H9 (cell line): ENCODE results near the gene GGTLC2. TPM values are rescaled to one million over a fixed set of nuclear protein-coding genes. Genes with fewer than 3 reads are reported as not detected.

Source experiments
- DNase-seq: peaks from one replicate; pipeline ENCODE4 v3.0.0-alpha.2; 2017
- H2AFZ ChIP-seq: one replicate; pipeline ENCODE4 v1.6.1; 2013; ENCODE audit warnings: mild to moderate bottlenecking, low read length, control low read depth, moderate library complexity
- H2AK5ac ChIP-seq: 2 replicates; pipeline ENCODE4 v1.6.1; 2013; ENCODE audit warnings: low read length, control low read depth, mixed read lengths; ENCODE audit not compliant: insufficient read length
- H2BK120ac ChIP-seq: one replicate; pipeline ENCODE4 v1.6.1; 2013; ENCODE audit warnings: low read depth, mild to moderate bottlenecking, low read length, control low read depth, inconsistent platforms; ENCODE audit not compliant: poor library complexity, severe bottlenecking
- H2BK12ac ChIP-seq: 2 replicates; pipeline ENCODE4 v1.6.1; 2013; ENCODE audit warnings: low read length, control low read depth, mixed read lengths, low read depth; ENCODE audit not compliant: insufficient read length
- H2BK15ac ChIP-seq: 2 replicates; pipeline ENCODE4 v1.6.1; 2013; ENCODE audit warnings: low read depth, low read length, control low read depth
- H2BK20ac ChIP-seq: one replicate; pipeline ENCODE4 v1.6.1; 2013; ENCODE audit warnings: low read depth, mild to moderate bottlenecking, low read length, control low read depth, inconsistent platforms; ENCODE audit not compliant: poor library complexity, severe bottlenecking
- H2BK5ac ChIP-seq: 2 replicates; pipeline ENCODE4 v1.6.1; 2013; ENCODE audit warnings: low read length, control low read depth, mixed read lengths; ENCODE audit not compliant: insufficient read length
- H3K14ac ChIP-seq: 2 replicates; pipeline ENCODE4 v1.6.1; 2013; ENCODE audit warnings: low read length, control low read depth; ENCODE audit not compliant: insufficient read depth
- H3K18ac ChIP-seq: 2 replicates; pipeline ENCODE4 v1.6.1; 2013; ENCODE audit warnings: low read depth, mild to moderate bottlenecking, mixed read lengths, low read length, control low read depth; ENCODE audit not compliant: insufficient read length
- H3K23ac ChIP-seq: 2 replicates; pipeline ENCODE4 v1.6.1; 2013; ENCODE audit warnings: low read length, control low read depth, mixed read lengths, low read depth; ENCODE audit not compliant: insufficient read length
- H3K23me2 ChIP-seq: 2 replicates; pipeline ENCODE4 v1.6.1; 2013; ENCODE audit warnings: low read depth, mild to moderate bottlenecking, mixed read lengths, low read length, control low read depth; ENCODE audit not compliant: insufficient read length, poor library complexity, severe bottlenecking
- H3K27ac ChIP-seq: 2 replicates; pipeline ENCODE4 v1.5.1; 2013; ENCODE audit warnings: low read length, control low read depth, mixed read lengths, low read depth; ENCODE audit not compliant: insufficient read length
- H3K27me3 ChIP-seq: 2 replicates; pipeline ENCODE4 v1.6.1; 2013; ENCODE audit warnings: low read length, control low read depth, inconsistent platforms; ENCODE audit not compliant: insufficient read depth
- H3K4ac ChIP-seq: 2 replicates; pipeline ENCODE4 v1.6.1; 2013; ENCODE audit warnings: low read depth, mild to moderate bottlenecking, control low read depth, inconsistent platforms, low read length, moderate library complexity
- H3K4me1 ChIP-seq: 2 replicates; pipeline ENCODE4 v1.6.1; 2013; ENCODE audit warnings: low read length, control low read depth, inconsistent platforms; ENCODE audit not compliant: insufficient read depth
- H3K4me2 ChIP-seq: 2 replicates; pipeline ENCODE4 v1.6.1; 2013; ENCODE audit warnings: low read length, control low read depth, mixed read lengths; ENCODE audit not compliant: insufficient read length, insufficient read depth
- H3K56ac ChIP-seq: 2 replicates; pipeline ENCODE4 v1.6.1; 2013; ENCODE audit warnings: low read depth, mild to moderate bottlenecking, mixed read lengths, low read length, control low read depth; ENCODE audit not compliant: insufficient read length
- H3K79me1 ChIP-seq: 2 replicates; pipeline ENCODE4 v1.6.1; 2013; ENCODE audit warnings: low read depth, mild to moderate bottlenecking, moderate library complexity, low read length, control low read depth, inconsistent platforms; ENCODE audit not compliant: insufficient read depth, poor library complexity, severe bottlenecking
- H3K79me2 ChIP-seq: 2 replicates; pipeline ENCODE4 v1.6.1; 2013; ENCODE audit warnings: low read length, control low read depth, inconsistent platforms; ENCODE audit not compliant: insufficient read depth
- H3K9ac ChIP-seq: 2 replicates; pipeline ENCODE4 v1.6.1; 2013; ENCODE audit warnings: low read length, control low read depth, mixed read lengths; ENCODE audit not compliant: insufficient read length; ENCODE audit errors: extremely low read depth
- H3K9me3 ChIP-seq: one replicate; pipeline ENCODE4 v1.6.1; 2013; ENCODE audit warnings: low read depth, low read length, inconsistent platforms; ENCODE audit not compliant: control insufficient read depth
- H3T11ph ChIP-seq: one replicate; pipeline ENCODE4 v1.6.1; 2013; ENCODE audit warnings: mild to moderate bottlenecking, low read length, control low read depth, inconsistent platforms
- H4K20me1 ChIP-seq: one replicate; pipeline ENCODE4 v1.6.1; 2013; ENCODE audit not compliant: control insufficient read depth, insufficient read length, insufficient read depth
- H4K5ac ChIP-seq: 2 replicates; pipeline ENCODE4 v1.6.1; 2013; ENCODE audit warnings: low read depth, mild to moderate bottlenecking, mixed read lengths, low read length, control low read depth; ENCODE audit not compliant: insufficient read length
- H4K8ac ChIP-seq: replicated peaks from 2 replicates; pipeline ENCODE4 v1.6.1; 2013; ENCODE audit warnings: low read length, control low read depth, mixed read lengths, low read depth; ENCODE audit not compliant: insufficient read length
- H4K91ac ChIP-seq: 2 replicates; pipeline ENCODE4 v1.6.1; 2013; ENCODE audit warnings: low read depth, mild to moderate bottlenecking, moderate library complexity, mixed read lengths, low read length, control low read depth; ENCODE audit not compliant: insufficient read length
- H3K27ac Mint-ChIP-seq, 3 experiments: 2 replicates in 2 of 3; 3 replicates in 1 of 3; pipeline ENCODE4 v1.8.0; 2020 to 2021; ENCODE audit warnings: mixed read lengths in 3 of 3, mild to moderate bottlenecking in 1 of 3, moderate library complexity in 1 of 3
- H3K27me3 Mint-ChIP-seq: 2 replicates; pipeline ENCODE4 v1.8.0; 2021; ENCODE audit warnings: low read depth, mild to moderate bottlenecking, moderate library complexity, mixed read lengths
- H3K36me3 Mint-ChIP-seq, 3 experiments: 2 replicates in 2 of 3; 3 replicates in 1 of 3; pipeline ENCODE4 v1.8.0; 2020 to 2021; ENCODE audit warnings: low read depth in 3 of 3, mixed read lengths in 3 of 3; ENCODE audit not compliant: insufficient read depth in 1 of 3
- H3K4me1 Mint-ChIP-seq, 2 experiments: 2 replicates each; pipeline ENCODE4 v1.8.0; 2020; ENCODE audit warnings: mixed read lengths in 2 of 2
- H3K4me3 Mint-ChIP-seq, 2 experiments: 2 replicates in 1 of 2; 3 replicates in 1 of 2; pipeline ENCODE4 v1.8.0; 2020 to 2021; ENCODE audit warnings: mild to moderate bottlenecking in 2 of 2, mixed read lengths in 2 of 2, moderate library complexity in 1 of 2
- H3K9me3 Mint-ChIP-seq, 2 experiments: 2 replicates in 1 of 2; 3 replicates in 1 of 2; pipeline ENCODE4 v1.8.0; 2020; ENCODE audit warnings: mild to moderate bottlenecking in 2 of 2, mixed read lengths in 2 of 2, moderate library complexity in 1 of 2
- WGBS: extraction: QIAGEN DNeasy Blood & Tissue Kit; methylation state at CpG from one replicate; pipeline ENCODE4 v1.1.7; 2013; ENCODE audit warnings: missing lambda C conversion rate, low lambda C conversion rate, mixed read lengths; ENCODE audit not compliant: insufficient read length; ENCODE audit errors: extremely low coverage; 5-methylcytosine and 5-hydroxymethylcytosine counted together
- total RNA-seq: library from RNA; stranded (reverse); gene quantifications from 2 replicates; pipeline ENCODE4 v1.2.1, GENCODE V29; 2021
- TF ChIP-seq, protein P1 (sequence below): fragments of 200-600 bp; sonication (generic); conservative IDR thresholded peaks from 3 replicates; pipeline ENCODE4 v1.8.0; 2021; ENCODE audit warnings: antibody characterized with exemption, mild to moderate bottlenecking

GGTLC2 gene
- total RNA-seq, 1 experiment from 2014 or later: not detected

DNA sequence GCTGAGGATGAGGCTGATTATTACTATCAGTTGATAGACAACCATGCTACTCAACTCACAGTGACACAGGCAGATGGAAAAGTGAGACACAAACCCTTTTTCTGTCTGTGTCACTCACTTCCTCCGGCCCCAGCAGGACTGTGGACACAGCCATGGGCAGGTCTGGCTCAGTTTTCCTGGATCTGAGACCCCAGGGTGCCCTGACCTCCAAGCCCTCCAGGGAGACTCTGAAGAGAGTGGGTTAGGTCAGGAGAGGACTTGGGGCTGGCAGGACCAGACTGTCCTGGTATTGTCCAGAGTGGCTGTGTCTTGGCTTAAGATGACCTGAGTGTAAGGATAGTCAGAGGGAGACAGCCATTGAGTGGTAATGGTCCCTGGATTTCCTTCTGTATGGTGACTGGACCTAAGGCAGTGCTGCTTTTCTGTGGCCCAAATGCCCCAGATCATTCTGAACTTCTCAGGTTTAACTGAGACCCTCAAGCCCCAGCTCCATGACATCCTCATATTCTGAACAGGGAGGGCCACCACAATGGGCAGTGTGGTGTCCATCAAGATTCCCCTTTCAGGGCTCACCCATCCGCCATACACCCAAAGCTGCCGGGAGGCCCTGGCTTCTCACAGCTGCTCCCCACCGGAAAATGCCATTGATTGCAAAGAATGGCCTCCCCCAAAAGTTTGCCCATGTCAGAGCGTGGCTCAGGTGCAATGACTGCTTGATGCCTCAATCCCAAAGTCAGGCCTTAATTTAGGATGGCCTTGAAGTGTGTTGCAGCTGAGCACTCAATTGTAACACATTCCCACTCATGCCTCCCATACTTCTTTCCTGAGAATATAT lies 49.2 kb upstream of the GGTLC2 start:
- no peaks in the 10 kb centered on the region for H3K23me2 ChIP-seq
- H3K27ac ChIP-seq: no peak overlapping the region
- no peaks in the 10 kb centered on the region for H3K9me3 ChIP-seq
- no peak overlapping the region for H4K8ac ChIP-seq
- no peak overlapping the region for H2BK12ac ChIP-seq
- no CpG with 5 or more reads among the region's 5 CpGs for WGBS
- H3K79me2 ChIP-seq: no peaks in the 10 kb centered on the region
- H3K9ac ChIP-seq: no peak overlapping the region
- no peak overlapping the region for H2BK5ac ChIP-seq
- no peak overlapping the region for H3K14ac ChIP-seq
- no peak overlapping the region for H3T11ph ChIP-seq
- no peak overlapping the region for H3K23ac ChIP-seq
- H2AK5ac ChIP-seq: no peak overlapping the region
- H2AFZ ChIP-seq: no peak overlapping the region
- Mint-ChIP-seq H3K4me3 (no peak overlapping the region), H3K27me3 (peaks cover 100% of the 10 kb centered on the region), H3K4me1 (peaks cover 11 to 18% of the 10 kb centered on the region in 2 experiments), H3K27ac (no peak overlapping the region), H3K9me3 (no peaks in the 10 kb centered on the region; a peak in 1 of 5 replicates), H3K36me3 (no peaks in the 10 kb centered on the region)
- DNase-seq: no peak
- H3K79me1 ChIP-seq: no peaks in the 10 kb centered on the region
- no peak overlapping the region for H2BK120ac ChIP-seq
- no peak overlapping the region for H2BK15ac ChIP-seq
- H3K4me1 ChIP-seq: no peaks in the 10 kb centered on the region; the same call in 1 of the 2 replicates
- no peak overlapping the region for H4K91ac ChIP-seq
- TF ChIP-seq, protein P1, sequence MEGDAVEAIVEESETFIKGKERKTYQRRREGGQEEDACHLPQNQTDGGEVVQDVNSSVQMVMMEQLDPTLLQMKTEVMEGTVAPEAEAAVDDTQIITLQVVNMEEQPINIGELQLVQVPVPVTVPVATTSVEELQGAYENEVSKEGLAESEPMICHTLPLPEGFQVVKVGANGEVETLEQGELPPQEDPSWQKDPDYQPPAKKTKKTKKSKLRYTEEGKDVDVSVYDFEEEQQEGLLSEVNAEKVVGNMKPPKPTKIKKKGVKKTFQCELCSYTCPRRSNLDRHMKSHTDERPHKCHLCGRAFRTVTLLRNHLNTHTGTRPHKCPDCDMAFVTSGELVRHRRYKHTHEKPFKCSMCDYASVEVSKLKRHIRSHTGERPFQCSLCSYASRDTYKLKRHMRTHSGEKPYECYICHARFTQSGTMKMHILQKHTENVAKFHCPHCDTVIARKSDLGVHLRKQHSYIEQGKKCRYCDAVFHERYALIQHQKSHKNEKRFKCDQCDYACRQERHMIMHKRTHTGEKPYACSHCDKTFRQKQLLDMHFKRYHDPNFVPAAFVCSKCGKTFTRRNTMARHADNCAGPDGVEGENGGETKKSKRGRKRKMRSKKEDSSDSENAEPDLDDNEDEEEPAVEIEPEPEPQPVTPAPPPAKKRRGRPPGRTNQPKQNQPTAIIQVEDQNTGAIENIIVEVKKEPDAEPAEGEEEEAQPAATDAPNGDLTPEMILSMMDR: no peak
- H3K4ac ChIP-seq: no peak overlapping the region
- H3K27me3 ChIP-seq: peaks cover 31% of the 10 kb centered on the region; the same call in 1 of the 2 replicates
- no peak overlapping the region for H3K18ac ChIP-seq
- no peak overlapping the region for H3K56ac ChIP-seq
- no peak overlapping the region for H4K5ac ChIP-seq
- H4K20me1 ChIP-seq: no peaks in the 10 kb centered on the region
- no peak overlapping the region for H2BK20ac ChIP-seq
- no peak overlapping the region for H3K4me2 ChIP-seq
